Dermis microvascular lymphatic vessel endothelial cell (primary cell): ENCODE results near the gene SEMA4G. TPM values are rescaled to one million over a fixed set of nuclear protein-coding genes. Genes with fewer than 3 reads are reported as not detected.

Source experiments
- DNase-seq, 2 donors: peaks; one replicate each; pipeline versions ENCODE4 v3.0.0 to v3.0.0-alpha.2; 2010; ENCODE audit warnings: low read depth in 2 of 2
- total RNA-seq: library from RNA; depleted of rRNA; stranded (reverse); fragments of >200 nt; gene quantifications from 2 replicates; pipeline ENCODE4 v1.2.1, GENCODE V29; 2014

The SEMA4G gene
- total RNA-seq, 1 donor from 2014 or later: 0.77 TPM

DNA sequence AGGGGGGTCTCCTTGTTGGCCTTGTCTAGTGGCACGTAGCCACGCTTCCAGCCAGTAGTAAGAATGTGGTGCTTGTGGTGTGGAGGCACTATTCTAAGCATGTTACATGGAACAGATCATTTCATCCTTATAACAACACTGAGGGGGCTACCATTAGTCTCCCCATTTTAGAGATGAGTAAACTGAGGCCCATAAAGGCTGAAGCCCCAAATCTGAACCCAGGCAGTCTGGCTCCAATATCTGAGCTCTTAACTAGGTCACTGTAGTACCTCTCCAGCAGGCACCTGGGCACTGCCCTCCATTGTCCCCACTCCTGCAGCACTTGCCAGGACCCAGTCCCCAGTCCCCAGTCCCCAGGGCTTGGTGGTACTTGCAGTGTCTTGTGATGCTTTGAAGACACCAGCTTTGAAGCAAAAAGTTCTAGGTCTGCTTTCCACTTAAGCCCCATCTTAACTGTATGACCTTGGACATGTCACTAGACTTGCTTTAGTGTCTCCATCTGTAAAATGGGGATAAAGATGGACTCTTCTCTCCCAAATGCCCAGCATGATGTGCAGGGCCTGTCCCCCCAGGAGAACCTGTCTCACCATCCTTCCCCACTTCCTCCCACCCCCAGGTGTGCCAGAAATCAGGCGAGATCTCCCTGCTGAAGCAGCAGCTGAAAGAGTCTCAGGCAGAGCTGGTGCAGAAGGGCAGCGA lies 36.7 kb downstream of the SEMA4G start:
- no peak for DNase-seq

DNA sequence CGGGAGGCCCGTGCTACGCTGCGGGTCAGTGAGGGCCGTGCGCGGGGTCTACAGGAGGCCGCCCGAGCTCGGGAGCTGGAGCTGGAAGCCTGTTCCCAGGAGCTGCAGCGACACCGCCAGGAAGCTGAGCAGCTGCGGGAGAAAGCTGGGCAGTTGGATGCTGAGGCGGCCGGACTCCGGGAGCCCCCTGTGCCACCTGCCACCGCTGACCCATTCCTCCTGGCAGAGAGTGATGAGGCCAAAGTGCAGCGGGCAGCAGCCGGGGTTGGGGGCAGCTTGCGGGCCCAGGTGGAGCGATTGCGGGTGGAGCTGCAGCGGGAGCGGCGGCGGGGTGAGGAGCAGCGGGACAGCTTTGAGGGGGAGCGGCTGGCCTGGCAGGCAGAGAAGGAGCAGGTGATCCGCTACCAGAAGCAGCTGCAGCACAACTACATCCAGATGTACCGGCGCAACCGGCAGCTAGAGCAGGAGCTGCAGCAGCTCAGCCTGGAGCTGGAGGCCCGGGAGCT lies 37.3 kb downstream of the SEMA4G start:
- no peak for DNase-seq

DNA sequence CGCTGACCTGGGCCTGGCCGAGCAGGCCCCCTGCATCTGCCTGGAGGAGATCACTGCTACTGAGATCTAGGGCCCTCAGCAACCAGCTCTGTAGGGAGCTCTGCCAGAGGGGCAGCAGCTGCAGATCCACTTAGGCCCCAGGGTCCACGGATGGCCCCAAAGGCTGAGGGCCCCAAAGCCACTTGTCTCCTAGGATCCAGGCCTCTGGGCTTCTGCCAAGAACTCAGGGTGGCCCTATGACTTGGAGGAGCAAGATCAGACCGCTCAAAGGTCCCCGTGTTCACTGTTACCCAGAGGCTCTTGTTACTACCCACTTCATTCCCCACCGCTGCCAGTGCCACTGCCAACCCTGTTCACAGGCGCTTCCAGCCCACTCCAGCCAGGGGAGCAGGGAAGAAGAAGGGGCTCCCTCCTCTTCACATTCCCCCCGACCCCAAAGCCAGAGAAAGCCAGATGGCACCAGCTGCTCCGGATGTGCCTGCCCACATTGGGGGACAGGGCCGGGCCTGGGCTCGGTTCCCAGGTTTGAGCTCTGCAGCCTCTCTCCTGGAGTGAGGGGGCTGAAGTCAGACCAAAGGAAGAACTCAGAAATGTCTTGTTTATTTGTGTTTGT lies 37.9 kb downstream of the SEMA4G start:
- DNase-seq: no peak

DNA sequence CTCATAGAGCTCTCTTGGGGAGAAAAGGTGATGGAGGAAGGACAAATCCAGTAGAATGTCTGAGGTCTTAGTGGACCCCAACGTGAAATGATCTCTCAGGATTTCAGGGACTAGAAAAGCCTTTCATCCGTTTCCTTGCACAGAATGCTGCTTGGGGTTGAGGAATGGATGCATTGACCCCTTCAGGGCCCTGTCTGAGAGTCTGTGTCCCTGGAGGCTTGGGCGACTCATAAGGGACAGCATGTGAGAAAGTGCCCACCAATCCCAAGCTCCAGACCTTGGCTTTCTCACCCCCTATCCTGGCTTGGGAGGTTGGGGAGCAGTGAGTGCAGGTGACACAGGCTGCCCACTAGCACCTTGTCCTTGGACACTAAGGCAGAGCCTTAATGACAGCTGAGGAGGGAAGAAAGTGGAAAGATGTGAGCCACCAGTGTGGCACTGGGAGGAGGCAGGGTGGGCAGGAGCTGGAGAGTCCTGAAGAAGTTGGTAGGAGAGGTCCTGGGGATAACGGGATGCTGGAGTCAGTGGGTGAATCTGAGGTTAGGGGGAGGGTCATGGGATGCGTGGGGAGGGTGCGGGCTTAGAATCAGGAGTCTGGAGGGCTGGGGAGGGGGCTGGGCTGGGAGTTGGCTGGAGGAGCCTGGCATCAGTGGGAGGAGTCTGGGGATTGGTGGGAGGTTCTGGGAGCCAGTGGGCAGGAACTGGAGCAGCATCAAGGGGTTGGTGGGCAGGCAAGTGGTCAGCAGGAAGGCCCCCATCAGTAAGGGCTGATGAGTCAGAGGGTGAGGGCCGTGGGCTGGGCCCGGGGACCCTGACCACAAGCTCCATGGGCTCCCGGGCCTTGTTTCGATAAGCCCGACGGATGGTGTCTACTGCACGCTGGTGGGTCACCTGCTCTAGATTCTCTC lies 38.9 kb downstream of the SEMA4G start:
- DNase-seq: no peak

DNA sequence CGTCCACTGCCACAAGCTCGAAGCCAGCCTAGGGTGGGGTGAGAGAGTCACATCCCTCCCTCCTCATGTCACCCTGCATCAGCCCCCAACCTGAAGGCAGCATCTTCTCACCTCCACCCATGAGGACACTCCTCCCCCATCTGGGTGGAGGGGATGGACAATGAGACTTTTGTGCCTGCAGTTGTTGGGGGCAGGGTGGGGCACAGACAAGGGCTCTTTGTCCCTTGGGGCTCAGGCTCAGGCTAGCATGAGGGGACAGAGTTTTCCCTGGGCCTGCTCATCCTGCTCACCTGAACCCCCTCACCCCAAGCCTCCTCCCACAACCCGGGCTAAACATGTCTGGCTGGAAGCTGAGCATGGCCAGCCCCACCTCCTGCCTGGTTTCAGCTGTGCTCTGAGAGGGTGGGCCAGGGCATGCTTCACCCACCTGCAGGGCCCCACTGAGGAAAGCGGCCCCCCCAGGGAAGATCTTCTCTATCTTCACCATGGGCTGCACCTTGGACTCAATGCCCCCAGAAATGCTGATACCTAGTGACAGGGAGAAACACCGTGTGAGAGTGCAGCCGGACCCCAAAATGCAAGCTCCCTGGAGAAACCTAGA lies 39.6 kb downstream of the SEMA4G start:
- no peak for DNase-seq

DNA sequence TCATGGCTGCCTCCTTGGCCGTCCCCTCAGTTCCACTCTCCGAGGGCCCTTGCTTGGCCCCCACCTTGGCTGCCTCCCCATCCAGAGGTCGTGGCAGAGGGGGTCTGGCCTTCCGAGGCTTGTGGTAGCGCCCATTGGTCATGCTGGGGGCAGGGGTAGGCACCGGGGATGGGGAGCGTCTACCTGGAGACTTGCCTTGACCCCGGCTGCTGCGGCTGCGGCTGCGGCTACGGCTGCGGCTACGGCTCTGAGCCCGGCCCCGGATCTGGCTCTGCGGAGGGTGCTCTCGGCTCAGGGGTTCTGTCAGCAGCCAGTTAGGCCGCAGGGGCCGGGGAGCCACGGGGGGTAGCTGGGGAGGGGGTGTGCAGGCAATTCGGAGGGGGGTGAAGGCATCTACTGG lies 41.0 kb downstream of the SEMA4G start:
- DNase-seq: no peak

DNA sequence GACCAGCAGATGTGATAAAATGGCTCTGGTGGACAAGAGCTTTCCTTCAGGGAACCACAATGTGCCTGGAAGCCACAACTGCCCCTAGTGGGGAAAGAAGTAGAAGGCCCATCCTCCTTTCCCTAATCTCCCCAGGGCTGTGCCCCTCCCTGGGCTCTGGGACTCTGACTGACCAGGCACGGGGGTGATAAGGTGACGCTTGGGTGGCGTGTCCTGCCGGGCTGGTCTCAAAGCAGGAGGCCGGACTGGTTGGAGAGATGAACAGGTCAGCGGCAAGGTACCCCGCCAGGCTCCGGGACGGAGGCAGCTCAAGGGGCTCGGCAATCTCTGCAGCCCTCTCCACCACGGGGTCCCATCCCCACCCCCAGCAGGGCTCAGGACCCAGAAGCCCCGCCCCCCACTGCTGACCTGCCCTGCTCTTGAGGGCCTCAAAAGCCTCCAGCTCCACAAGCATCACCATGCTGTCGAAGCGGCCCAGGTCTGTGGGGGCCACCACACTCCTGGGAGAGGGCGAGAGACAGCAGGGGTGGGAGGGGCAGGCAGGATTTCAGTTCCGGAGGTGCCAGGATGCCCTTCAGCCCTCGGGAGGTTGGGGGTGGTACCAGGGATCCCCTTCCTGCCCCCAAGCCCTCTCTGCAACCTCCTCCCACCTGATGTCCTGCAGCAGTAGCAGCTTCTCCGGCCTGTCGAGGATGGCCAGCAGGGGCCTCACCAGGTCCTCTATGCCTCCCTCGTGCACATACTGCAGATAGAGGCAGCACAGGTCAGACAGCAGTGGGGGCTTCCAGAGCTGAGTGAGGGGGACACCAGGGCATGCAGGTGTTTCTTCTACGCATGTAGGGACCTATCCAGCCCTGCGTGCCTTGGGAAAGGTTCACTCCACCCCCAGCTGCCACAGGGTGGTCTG lies 42.5 kb downstream of the SEMA4G start:
- DNase-seq: peak in 1 of 2 donors; percentile 17

DNA sequence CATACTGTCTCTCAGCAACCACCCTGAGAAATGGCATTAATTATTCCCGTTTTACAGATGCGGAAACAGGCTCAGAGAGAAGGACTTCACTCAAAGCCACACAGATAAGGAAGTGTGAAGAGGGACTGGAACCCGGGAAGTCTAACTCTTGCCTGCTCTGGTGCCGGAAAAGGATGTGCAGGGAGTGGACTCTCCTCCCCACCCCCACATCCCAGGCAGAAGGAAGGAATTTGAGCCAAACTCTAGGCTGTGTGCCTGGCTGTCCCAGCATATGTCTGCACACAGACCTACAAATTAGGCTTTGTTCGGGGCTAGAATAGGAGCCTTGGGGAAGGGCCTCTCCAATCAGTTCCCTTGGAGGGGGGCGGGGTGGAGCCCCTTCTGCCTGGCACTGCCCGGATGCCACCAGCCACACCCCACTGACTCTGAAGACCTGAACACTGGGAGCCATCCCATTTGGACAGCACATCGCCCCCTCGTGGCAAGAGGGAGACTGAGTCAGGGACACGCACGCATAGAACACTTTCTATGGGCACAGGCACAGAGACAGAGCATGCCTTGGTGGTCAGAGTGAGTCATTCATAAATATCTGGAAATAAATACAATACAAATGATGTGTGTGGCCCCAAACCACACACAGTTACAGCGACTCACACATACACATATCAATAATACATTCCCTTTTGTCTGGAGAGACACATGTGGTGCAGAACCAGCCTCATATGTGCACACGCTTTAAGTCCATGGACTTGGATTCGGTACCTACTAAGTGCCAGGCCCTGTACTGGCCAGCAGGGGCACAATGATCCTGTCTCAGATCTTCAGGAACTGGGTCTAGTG lies 43.4 kb downstream of the SEMA4G start:
- peak; percentile 80 to 93 for DNase-seq

DNA sequence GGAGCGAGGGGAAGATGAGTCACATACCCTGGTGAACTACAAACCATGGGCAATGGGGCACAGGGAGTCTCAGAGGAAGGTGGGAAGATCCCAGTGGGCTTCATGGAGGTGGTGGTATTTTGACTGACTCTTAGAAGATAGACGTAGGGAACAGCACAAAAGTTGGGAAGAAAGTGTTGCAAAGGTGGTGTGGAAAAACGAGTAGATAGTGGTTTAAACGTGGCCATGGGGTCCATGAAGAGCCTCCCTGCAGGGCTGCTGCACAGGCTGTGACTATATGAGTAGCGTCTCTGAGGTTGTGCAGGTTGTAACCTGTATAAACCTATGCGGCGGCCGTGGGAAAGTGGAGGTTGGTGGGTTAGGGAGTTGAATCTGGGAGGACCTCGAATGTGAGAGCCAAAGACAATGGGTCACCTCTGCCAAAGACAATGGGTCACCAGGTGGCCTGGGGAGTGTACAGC lies 44.1 kb downstream of the SEMA4G start:
- DNase-seq: no peak

DNA sequence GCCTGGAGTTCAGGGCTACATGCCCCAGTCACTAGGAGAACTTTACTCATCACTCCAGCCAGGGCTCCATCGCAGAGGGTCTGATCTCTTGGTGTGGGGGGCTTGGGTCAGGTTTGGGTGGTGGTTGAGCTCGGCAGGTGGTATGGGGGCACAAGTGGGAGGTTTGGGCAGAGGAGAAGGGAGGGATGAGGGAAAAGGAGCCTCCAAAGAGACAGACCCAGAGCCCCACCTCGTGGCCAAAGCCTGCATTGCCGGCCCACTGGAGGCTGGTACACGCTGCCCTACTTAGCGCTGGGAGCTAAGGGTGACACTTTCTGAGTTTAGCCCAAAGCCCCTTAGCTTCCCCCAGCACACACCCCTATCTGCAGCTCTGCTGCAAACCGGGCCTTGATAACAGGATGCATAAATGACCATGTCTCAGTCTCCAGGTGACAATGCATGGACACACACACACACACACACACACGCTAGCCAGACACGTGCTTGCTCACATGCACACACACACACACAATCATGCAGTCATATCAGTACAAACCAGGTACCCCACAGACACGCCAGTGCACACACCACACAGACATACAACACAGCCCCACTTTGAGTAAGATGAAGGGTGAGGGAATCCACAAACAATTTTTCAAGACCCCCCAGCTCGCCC lies 45.1 kb downstream of the SEMA4G start:
- peak in 1 of 2 donors; percentile 64 for DNase-seq

DNA sequence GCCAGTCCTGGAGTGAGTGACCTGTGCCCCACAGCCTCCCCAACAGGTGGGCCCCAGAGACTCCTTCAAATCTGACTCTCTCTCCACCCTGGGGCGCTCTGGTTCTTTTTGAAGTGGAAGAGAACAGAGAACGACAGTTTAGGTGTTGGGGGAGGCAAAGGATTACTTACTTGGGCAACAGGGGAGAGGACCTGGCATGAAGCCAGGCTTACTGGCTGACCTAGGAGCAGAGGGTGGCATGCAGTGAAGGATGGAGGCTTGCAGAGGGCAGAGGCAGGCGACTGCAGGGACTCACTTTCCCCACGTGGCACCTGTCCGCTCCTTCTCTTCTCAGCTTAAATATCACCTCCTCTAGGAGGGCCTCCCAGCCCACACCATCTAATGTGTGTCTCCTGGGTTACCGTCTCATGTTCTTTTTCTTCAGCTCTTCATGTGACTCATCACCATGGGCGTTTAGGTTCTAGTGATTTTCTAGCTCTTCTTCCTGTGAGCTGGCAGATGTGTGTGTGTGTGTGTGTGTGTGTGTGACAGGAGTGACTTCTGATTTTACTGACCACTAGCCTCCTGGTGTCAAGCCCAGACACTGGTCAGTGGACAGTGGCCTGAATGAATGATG lies 45.8 kb downstream of the SEMA4G start:
- DNase-seq: peak in 1 of 2 donors; percentile 36

DNA sequence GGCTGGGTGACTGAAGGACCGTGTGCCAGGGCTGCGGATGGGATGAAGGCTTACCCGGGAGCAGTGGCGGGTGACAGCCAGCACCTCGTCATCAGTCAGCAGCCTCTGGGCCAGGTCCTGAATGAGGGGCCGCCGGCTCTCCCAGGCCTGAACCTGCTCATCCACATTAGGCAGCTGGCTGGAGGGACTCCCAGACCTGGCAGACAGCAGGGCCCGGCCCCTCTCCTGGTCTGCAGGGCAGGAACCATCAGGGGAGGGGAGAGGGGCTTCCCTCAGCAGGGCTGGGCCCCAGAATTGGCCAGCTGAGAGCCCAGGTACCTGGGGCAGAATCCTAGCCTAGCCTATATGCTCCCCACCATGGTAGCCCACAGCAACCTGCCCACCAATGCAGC lies 46.3 kb downstream of the SEMA4G start:
- no peak for DNase-seq

DNA sequence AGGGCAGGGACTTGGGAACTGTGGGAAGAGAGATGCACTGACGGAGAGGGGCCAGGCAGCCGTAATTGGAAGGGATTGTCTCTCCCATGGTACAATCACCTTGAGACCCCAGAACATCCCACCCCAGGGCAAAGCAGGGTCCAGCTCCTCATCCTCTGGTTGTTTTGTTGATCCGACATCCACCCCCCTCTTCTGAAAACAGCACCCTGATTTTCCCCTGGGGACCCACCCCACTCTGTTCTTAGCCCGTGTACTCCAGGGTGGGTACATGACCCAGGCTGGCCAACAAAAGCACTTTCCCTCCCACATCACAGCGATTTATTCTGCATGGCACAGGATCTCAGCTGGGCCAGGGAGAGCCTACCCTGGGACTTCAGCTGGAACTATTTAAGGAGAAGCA lies 47.5 kb downstream of the SEMA4G start:
- DNase-seq: no peak

DNA sequence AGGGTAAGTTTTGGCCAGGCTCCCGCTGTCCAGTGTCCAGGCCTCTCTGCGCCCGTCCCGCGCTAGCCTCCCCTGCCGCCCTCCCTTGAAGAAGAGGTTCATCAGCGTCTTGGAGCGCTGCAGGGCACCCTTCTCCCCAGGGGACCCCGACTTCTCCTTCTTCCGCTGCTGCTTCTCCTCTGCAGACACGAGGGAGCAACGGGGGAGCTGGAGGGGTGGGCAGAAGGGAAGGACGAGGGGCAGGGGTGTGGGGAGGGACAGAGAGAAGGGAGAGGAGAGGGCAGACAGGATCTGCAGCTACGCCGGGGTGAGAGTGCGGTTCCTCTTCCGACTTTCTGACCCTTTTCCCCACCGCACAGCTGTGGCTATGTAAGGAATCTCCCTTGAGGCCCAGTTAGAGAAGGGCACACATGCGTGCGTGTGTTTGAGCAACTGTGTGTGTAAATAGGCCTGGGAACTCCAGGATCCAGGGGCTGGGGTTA lies 48.9 kb downstream of the SEMA4G start:
- DNase-seq: no peak

DNA sequence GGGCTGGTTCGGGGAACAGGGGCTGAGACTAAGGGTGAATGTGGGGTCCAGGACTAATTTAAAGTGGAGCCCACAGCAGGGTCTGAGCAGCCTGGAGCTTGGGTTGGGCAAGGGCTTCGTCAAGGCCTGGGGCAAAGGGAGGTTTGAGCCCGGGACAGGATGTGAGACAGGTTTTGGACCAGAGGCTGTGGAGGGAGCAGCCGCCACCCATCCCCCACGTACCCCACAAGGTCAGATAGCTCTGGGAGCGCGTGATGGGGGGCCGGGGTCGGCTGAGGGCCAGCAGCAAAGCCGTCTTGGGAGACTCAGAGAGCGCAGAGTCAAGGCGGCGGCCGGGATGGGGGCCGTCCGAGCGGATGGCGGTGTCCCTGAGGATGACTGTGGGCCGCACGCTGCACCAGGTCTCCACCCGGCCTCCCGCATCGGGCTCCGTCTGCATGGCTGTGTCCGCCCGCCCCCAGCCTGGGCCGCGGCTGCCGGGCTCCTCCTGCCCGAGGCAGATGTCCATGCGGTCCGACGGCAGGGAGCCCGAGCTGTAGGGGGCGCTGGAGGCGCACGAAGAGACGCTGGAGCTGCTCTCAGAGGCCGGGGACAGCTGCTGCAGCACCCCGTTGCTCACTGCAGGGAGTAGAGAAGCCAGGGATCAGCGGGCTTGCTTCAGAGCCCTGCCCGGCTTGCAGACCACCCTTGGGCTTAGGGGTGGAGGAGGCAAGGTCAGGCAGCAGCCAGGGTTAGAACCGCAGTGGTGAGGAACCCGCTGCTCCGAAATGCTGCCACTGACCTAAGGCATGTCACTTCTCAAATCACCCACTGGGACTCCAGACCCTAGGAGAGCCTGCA lies 49.5 kb downstream of the SEMA4G start:
- peak; percentile 47 to 76 for DNase-seq
